ENCODE measurements around the gene CACNA2D3. TPM values are rescaled to one million over a fixed set of nuclear protein-coding genes. Genes with fewer than 3 reads are reported as not detected.

CACNA2D3 gene
- total and polyA plus RNA-seq, 12 donors, result 0.51 to 43.5 (median 19.3) TPM

GRCh38 chr3:54899273-54899672 lies 776.9 kb downstream of the CACNA2D3 start:
- WGBS, 2 donors, result 80 to 89% methylated on average over 6 of the region's 6 CpGs
- intact Hi-C loops (cut with DNase I), result no loop called here

GRCh38 chr3:54900838-54901591 lies 778.7 kb downstream of the CACNA2D3 start:
- Histone ChIP-seq H3K27me3 (no peaks in the 10 kb centered on the region), H3K27ac (peak overlapping the region in 4 of 10 donors; percentile 37 to 66 (median 41)), H3K36me3 (no peaks in the 10 kb centered on the region), H3K9me3 (peaks cover 0 to 6% (median 0%) of the 10 kb centered on the region in 11 donors), H3K4me1 (peaks cover 0 to 20% (median 9%) of the 10 kb centered on the region in 9 donors), H3K4me3 (no peak overlapping the region)
- no peak for TF ChIP-seq CTCF (IDR thresholded peaks at IDR 0.05)
- intact Hi-C loops (cut with DNase I), result no loop called here
- ATAC-seq, result peak; percentile 37 to 99 (median 58)
- DNase-seq, result no peak
- 48 to 54% methylated on average over 8 of the region's 8 CpGs for WGBS, 2 donors

More at GRCh38 chr3:54899273-54899672, 776.9 kb downstream of the CACNA2D3 start:
- H3K9me3 ChIP-seq, result peaks cover 0 to 6% (median 0%) of the 10 kb centered on the region in 11 donors
- no peaks in the 10 kb centered on the region for H3K27me3 ChIP-seq
- H3K4me1 ChIP-seq, result peaks cover 0 to 20% (median 9%) of the 10 kb centered on the region in 9 donors
- H3K4me3 ChIP-seq, result no peak overlapping the region
- H3K36me3 ChIP-seq, result no peaks in the 10 kb centered on the region
- TF ChIP-seq CTCF (IDR thresholded peaks at IDR 0.05), result no peak
- ATAC-seq, result no peak
- DNase-seq, result no peak
- no peak overlapping the region for H3K27ac ChIP-seq

- no peak for DNase-seq
- TF ChIP-seq CTCF (IDR thresholded peaks at IDR 0.05), result no peak
- Histone ChIP-seq H3K27me3 (no peaks in the 10 kb centered on the region), H3K4me3 (no peak overlapping the region), H3K27ac (peak overlapping the region in 2 of 10 donors; percentile 45 to 66), H3K9me3 (peaks cover 0 to 6% (median 0%) of the 10 kb centered on the region in 11 donors), H3K4me1 (peaks cover 0 to 30% (median 11%) of the 10 kb centered on the region in 9 donors), H3K36me3 (no peaks in the 10 kb centered on the region)
- no peak for ATAC-seq
- intact Hi-C loops (cut with DNase I), result no loop called here
- WGBS, 2 donors, result 81 to 87% methylated on average over 4 of the region's 4 CpGs
Measured at GRCh38 chr3:54901906-54902685, 779.7 kb downstream of the CACNA2D3 start.

- no peaks in the 10 kb centered on the region for H3K36me3 ChIP-seq
- DNase-seq (no peak), ATAC-seq (no peak)
- H3K27me3 ChIP-seq, result no peaks in the 10 kb centered on the region
- H3K4me3 ChIP-seq, result no peak overlapping the region
- WGBS, 2 donors, result 74 to 87% methylated on average over 2 of the region's 2 CpGs
- no peak overlapping the region for H3K27ac ChIP-seq
- H3K4me1 ChIP-seq, result peaks cover 0 to 31% (median 11%) of the 10 kb centered on the region in 9 donors
- H3K9me3 ChIP-seq, result peaks cover 0 to 6% (median 0%) of the 10 kb centered on the region in 11 donors
- TF ChIP-seq CTCF (IDR thresholded peaks at IDR 0.05), result no peak
- intact Hi-C loops (cut with DNase I), result no loop called here
Measured at GRCh38 chr3:54905261-54905888, 783.0 kb downstream of the CACNA2D3 start.
